Gastroesophageal sphincter (tissue), 4 donors: ENCODE results near the gene XRCC5. TPM values are rescaled to one million over a fixed set of nuclear protein-coding genes. Genes with fewer than 3 reads are reported as not detected.

Experiments
- ATAC-seq: fragments of 150-250 bp; one replicate; pipeline ENCODE4 v1.9.1; 2016; ENCODE audit warnings: mild to moderate bottlenecking, moderate library complexity
- H3K27ac ChIP-seq, 4 donors: fragments of 200-600 bp; sonication (generic) in 3 of 4; 1 replicate in 3 of 4; 2 replicates in 1 of 4; pipeline ENCODE4 v1.5.1; 2016 to 2019
- H3K27me3 ChIP-seq: fragments of 200-600 bp; sonication (generic); one replicate; pipeline ENCODE4 v1.5.1; 2019
- H3K36me3 ChIP-seq, 2 donors: fragments of 200-600 bp; sonication (generic); one replicate each; pipeline ENCODE4 v1.5.1; 2019; ENCODE audit warnings: control low read depth in 1 of 2
- H3K4me1 ChIP-seq, 3 donors: fragments of 200-600 bp; sonication (generic); 1 replicate in 2 of 3; 2 replicates in 1 of 3; pipeline ENCODE4 v1.5.1; 2016 to 2019; ENCODE audit warnings: control low read depth in 2 of 3
- H3K4me3 ChIP-seq, 2 donors: fragments of 200-600 bp; sonication (generic); one replicate each; pipeline ENCODE4 v1.5.1; 2019; ENCODE audit warnings: mild to moderate bottlenecking in 1 of 2, moderate library complexity in 1 of 2
- H3K9me3 ChIP-seq, 3 donors: fragments of 200-600 bp; sonication (generic); one replicate each; pipeline ENCODE4 v1.5.1; 2017 to 2019; ENCODE audit warnings: control low read depth in 2 of 3
- EP300 ChIP-seq: sonication (generic); formaldehyde crosslinking; IDR thresholded peaks from one replicate; pipeline ENCODE4 v1.6.1; 2017; ENCODE audit warnings: antibody characterized with exemption, mild to moderate bottlenecking
- POLR2A ChIP-seq, 2 donors: fragments of 450-650 bp; IDR thresholded peaks; one replicate each; pipeline ENCODE4 v1.6.1; 2017; ENCODE audit warnings: antibody characterized with exemption in 2 of 2, mild to moderate bottlenecking in 2 of 2, moderate library complexity in 1 of 2
- POLR2AphosphoS5 ChIP-seq: sonication (generic); formaldehyde crosslinking; IDR thresholded peaks from one replicate; pipeline ENCODE4 v1.6.1; 2017; ENCODE audit warnings: antibody characterized with exemption
- WGBS, 2 donors: methylation state at CpG; one replicate each; pipeline ENCODE4 v1.1.5; 2018; ENCODE audit warnings: low coverage in 1 of 2; 5-methylcytosine and 5-hydroxymethylcytosine counted together
- total RNA-seq, 4 donors: library from RNA; depleted of rRNA; stranded (reverse); fragments of >200 nt; gene quantifications; one replicate each; pipeline ENCODE4 v1.1.0, GENCODE V29; 2016
- TF ChIP-seq, protein P1 (sequence below), 4 experiments: fragments of 200-600 bp in 2 of 4; fragments of 450-650 bp in 2 of 4; sonication (generic) in 1 of 4; IDR thresholded peaks; one replicate each; pipeline ENCODE4 v1.5.1; 2017 to 2019; ENCODE audit warnings: antibody characterized with exemption in 4 of 4, mild to moderate bottlenecking in 2 of 4, moderate library complexity in 2 of 4

XRCC5 gene
- total RNA-seq, 4 donors from 2014 or later: 143 to 190 (median 187) TPM

DNA sequence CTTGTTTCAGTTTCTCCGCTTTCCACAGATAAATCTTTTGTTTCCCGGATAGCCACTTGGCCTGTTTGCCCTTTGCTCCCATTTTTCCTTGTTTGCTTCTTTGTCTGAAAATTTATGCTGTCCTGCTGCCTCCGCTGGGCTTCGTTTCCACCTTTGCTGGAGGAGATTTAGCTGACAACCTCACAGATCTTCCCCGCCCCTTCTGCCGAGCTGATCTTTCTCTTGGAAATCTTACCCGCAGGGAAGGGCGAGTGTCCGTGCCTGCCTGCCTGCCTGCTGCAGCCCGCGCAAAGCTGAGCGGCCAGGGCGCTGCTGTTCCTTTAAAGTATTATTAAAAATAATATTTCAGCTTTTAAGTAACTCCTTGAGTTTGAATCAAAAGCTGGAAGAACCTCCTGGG is 1.4 kb upstream of the XRCC5 start:
- Histone ChIP-seq H3K27ac (peak overlapping the region in 1 of 4 donors; percentile 96), H3K9me3 (no peaks in the 10 kb centered on the region), H3K36me3 (peaks cover 0 to 20% of the 10 kb centered on the region in 2 donors), H3K27me3 (peaks cover 33% of the 10 kb centered on the region), H3K4me3 (no peak overlapping the region), H3K4me1 (peaks cover 0 to 38% (median 14%) of the 10 kb centered on the region in 3 donors)
- no peak for ATAC-seq
- TF ChIP-seq POLR2AphosphoS5 (no peak), EP300 (no peak), POLR2A (IDR thresholded peaks at IDR 0.05) (no peak)
- TF ChIP-seq, protein P1, sequence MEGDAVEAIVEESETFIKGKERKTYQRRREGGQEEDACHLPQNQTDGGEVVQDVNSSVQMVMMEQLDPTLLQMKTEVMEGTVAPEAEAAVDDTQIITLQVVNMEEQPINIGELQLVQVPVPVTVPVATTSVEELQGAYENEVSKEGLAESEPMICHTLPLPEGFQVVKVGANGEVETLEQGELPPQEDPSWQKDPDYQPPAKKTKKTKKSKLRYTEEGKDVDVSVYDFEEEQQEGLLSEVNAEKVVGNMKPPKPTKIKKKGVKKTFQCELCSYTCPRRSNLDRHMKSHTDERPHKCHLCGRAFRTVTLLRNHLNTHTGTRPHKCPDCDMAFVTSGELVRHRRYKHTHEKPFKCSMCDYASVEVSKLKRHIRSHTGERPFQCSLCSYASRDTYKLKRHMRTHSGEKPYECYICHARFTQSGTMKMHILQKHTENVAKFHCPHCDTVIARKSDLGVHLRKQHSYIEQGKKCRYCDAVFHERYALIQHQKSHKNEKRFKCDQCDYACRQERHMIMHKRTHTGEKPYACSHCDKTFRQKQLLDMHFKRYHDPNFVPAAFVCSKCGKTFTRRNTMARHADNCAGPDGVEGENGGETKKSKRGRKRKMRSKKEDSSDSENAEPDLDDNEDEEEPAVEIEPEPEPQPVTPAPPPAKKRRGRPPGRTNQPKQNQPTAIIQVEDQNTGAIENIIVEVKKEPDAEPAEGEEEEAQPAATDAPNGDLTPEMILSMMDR (IDR thresholded peaks at IDR 0.05): no peak
- 28 to 33% methylated on average over 4 to 13 of the region's 13 CpGs for WGBS, 2 donors

DNA sequence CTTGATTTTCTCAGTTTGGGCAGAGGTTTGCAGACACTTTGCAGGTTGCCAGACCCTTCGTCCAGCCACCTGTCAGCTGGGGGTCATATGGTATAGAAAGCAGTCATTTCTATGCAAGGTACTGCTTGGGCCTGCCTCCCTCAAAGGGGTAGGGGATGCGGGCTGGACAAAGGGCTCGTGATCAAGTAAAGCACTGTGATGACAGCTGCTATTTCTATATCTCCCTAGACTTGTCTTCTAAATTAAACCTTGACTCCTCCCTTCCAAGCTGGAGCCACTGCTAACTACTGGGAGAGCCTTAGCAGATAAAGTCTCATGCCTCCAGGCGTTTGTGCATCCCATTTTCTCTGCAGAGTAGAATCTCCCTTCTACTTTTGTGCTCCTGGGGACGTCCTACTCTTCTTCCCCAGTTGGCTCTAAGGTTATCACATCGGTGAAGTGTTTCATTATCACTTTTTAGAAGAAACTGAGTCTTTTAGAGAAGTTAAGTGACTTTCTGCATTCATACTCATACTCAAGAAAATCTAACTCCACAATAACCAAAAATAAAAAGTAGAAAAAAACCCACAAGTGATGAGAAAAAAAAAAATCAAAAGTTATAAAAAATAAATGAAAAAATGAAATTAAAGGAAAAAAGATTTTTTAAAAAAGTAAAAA is 710 bp upstream of the XRCC5 start:
- ATAC-seq: no peak
- Histone ChIP-seq H3K9me3 (no peaks in the 10 kb centered on the region), H3K4me1 (peaks cover 0 to 41% (median 14%) of the 10 kb centered on the region in 3 donors), H3K27ac (peak overlapping the region in 3 of 4 donors; percentile 87 to 96 (median 96)), H3K27me3 (peaks cover 33% of the 10 kb centered on the region), H3K36me3 (peaks cover 0 to 27% of the 10 kb centered on the region in 2 donors), H3K4me3 (peak overlapping the region; percentile 16 to 67)
- no peak for TF ChIP-seq POLR2A (IDR thresholded peaks at IDR 0.05)
- WGBS, 2 donors: 52% methylated on average over 6 of the region's 6 CpGs; no CpG with 5 or more reads in 1 of the 2 donors

DNA sequence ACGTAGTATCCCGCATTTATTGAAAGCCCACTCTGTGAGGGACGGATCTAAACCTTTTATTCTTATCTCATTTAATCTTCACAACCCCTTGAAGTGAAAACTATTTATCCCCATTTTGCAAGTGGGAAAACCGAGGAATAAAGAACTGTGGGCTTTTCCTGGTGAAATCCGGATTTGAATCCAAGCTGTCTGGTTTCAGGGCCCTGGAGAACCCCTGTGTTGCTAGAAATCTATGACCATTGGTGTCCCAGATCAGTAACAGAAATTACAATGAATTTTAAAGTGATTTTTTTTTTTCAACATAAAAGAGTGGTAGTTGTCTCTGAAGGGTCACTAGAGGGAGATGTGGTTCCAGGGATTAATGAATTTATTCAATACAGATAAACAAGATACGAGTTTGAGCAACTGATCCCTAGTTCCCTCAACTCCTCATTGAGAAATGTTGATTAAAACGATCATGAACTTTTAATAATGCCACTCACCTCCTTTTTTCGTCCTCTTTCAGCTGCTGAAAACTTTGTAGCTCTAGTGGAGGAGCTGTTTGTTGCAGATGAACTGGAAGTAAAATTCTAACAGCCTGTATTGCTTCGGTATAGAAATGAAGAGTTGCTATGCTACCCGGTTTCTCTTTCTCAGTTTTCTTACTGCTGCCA is 940 bp downstream of the XRCC5 start:
- Histone ChIP-seq H3K27ac (peak overlapping the region; percentile 85 to 96 (median 92)), H3K9me3 (no peaks in the 10 kb centered on the region), H3K27me3 (peaks cover 24% of the 10 kb centered on the region), H3K4me1 (peaks cover 0 to 52% (median 19%) of the 10 kb centered on the region in 3 donors), H3K4me3 (peak overlapping the region; percentile 67 to 86), H3K36me3 (peaks cover 0 to 36% of the 10 kb centered on the region in 2 donors)
- TF ChIP-seq, protein P1 (IDR thresholded peaks at IDR 0.05): peak; percentile 7 to 50 (median 25)
- no peak for TF ChIP-seq EP300
- WGBS, 2 donors: 5 to 9% methylated on average over 10 of the region's 10 CpGs
- no peak for ATAC-seq

DNA sequence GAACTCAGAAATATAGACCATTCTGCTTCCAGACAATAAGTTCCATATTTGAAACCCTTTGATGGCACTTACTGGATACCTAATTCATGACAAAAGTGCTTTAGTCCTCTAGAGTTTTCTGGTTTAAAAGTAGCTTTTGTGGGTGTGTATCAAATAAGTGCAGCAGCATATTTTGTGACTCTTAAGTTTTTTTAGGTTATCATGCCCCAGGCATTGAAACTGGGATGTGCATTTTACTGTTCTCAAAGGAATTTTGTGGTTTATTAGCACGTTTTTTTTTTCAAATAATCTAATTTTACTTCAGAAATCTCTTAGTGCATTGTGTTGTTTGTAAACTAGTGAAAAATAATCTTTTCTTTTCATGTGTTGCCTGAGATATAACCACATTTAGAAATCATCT is 1.5 kb downstream of the XRCC5 start:
- peak overlapping the region in 1 of 2 donors; percentile 67 for H3K4me3 ChIP-seq
- peaks cover 0 to 36% of the 10 kb centered on the region in 2 donors for H3K36me3 ChIP-seq
- no peaks in the 10 kb centered on the region for H3K9me3 ChIP-seq
- H3K27ac ChIP-seq: peak overlapping the region in 2 of 4 donors; percentile 87 to 96
- no peak for ATAC-seq
- peaks cover 18% of the 10 kb centered on the region for H3K27me3 ChIP-seq
- 0 to 5% methylated on average over 1 of the region's 1 CpG for WGBS, 2 donors
- peaks cover 3 to 57% (median 20%) of the 10 kb centered on the region in 3 donors for H3K4me1 ChIP-seq
- no peak for TF ChIP-seq POLR2A (IDR thresholded peaks at IDR 0.05)
- TF ChIP-seq, protein P1 (IDR thresholded peaks at IDR 0.05): no peak
- TF ChIP-seq POLR2AphosphoS5: no peak
- TF ChIP-seq EP300: no peak

DNA sequence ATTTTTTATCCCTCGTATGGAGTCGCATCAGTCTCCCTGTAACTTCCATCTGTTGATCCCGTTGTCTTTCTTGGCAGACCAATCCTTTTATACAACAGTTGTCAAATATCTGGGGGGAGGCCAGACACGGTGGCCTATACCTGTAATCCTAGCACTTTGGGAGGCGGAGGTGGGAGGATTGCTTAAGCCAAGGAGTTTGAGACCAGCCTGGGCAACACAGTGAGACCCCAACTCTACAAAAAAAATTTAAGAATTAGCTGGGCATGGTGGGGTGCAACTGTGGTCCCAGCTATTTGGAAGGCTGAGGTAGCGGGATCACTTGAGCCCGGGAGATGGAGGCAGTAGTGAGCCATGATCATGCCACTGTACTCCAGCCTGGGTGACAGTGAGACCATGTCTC is 2.0 kb downstream of the XRCC5 start:
- WGBS, 2 donors: 68 to 79% methylated on average over 6 of the region's 7 CpGs
- no peaks in the 10 kb centered on the region for H3K9me3 ChIP-seq
- H3K27ac ChIP-seq: no peak overlapping the region
- ATAC-seq: no peak
- peaks cover 3 to 62% (median 22%) of the 10 kb centered on the region in 3 donors for H3K4me1 ChIP-seq
- no peak overlapping the region for H3K4me3 ChIP-seq
- peaks cover 0 to 36% of the 10 kb centered on the region in 2 donors for H3K36me3 ChIP-seq
- TF ChIP-seq, protein P1 (IDR thresholded peaks at IDR 0.05): no peak
- no peak for TF ChIP-seq POLR2AphosphoS5
- no peak for TF ChIP-seq POLR2A (IDR thresholded peaks at IDR 0.05)
- no peak for TF ChIP-seq EP300
- peaks cover 16% of the 10 kb centered on the region for H3K27me3 ChIP-seq
